GM21717 (cell line): ENCODE data around the gene NUDT15.

Experiments
- ATAC-seq: cut with Tn5 transposase; IDR thresholded peaks from one replicate; pipeline ENCODE4 v1.9.1; 2021; ENCODE audit warnings: mild to moderate bottlenecking, moderate library complexity; ENCODE audit not compliant: unreplicated experiment

The NUDT15 gene

DNA sequence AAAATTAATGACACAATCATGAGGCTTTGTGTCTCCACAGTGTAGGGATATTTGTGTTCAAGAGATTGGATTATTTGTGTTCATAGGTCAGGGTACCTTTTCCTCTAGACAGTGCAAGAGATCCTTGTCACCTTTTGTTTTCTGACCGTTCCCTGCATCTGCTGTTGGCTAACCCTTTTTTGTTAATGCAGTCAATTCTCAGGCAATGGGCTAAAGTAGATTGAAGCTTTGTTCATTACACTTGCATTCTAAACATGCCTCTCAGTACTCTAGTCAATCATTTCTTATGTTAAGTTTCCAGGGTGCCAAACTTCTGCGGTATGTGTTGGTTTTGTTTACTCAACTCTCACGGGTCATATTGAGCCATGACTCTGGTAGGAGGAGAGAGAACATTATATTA is 59.1 kb downstream of the NUDT15 start:
- no peak for ATAC-seq
